ENCODE measurements around the gene SRRM2. TPM values are rescaled to one million over a fixed set of nuclear protein-coding genes. Genes with fewer than 3 reads are reported as not detected.

The SRRM2 gene
- polyA plus RNA-seq, 3 donors: 19.0 to 1,186 (median 31.8) TPM

DNA sequence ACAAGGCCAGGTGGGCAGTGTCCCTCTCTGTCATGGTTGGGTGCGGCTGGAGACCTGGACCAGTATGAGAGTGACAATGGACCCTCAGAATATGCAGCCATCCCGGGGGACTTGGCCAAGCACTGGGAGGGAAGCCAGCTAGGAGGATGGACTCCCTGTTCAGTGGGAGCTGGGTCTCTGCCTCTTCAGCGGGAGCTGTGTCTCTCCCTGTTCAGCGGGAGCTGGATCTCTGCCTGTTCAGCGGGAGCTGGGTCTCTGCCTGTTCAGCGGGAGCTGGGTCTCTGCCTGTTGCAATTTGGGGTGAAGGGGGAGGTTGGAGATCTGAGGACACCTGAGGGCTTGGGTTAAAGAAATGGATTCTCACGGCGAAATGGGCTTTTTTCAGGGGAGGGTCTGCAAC lies 38.7 kb downstream of the SRRM2 start:
- Histone ChIP-seq H3K27me3 (ENCODE audit: control insufficient read depth in 2 of 2, insufficient read depth in 2 of 2, low read length in 2 of 2) (peaks cover 2 to 22% of the 10 kb centered on the region in 2 donors), H3K27ac (ENCODE audit: low read depth in 1 of 2, low read length in 2 of 2) (no peak overlapping the region), H3K4me1 (ENCODE audit: control insufficient read depth in 1 of 2, insufficient read depth in 2 of 2, low read length in 2 of 2) (peaks cover 45 to 50% of the 10 kb centered on the region in 2 donors), H3K79me2 (ENCODE audit: insufficient read depth, low read length) (no peaks in the 10 kb centered on the region), H3K4me3 (replicated peaks in 1 of 3; ENCODE audit: low read depth in 2 of 3, low read length in 3 of 3) (no peak overlapping the region), H3K9ac (ENCODE audit: insufficient read depth, low read length, poor library complexity, severe bottlenecking) (no peak overlapping the region), H4K20me1 (ENCODE audit: insufficient read depth, low read length) (no peaks in the 10 kb centered on the region), H2AFZ (ENCODE audit: insufficient read depth, low read depth, low read length, poor library complexity, severe bottlenecking) (no peak overlapping the region), H3K4me2 (replicated peaks; ENCODE audit: extremely low read depth, low read length, poor library complexity, severe bottlenecking) (no peak overlapping the region), H3K36me3 (replicated peaks in 1 of 2; ENCODE audit: control insufficient read depth in 1 of 2, insufficient read depth in 2 of 2, low read length in 2 of 2) (no peaks in the 10 kb centered on the region), H3K9me3 (replicated peaks in 1 of 2; ENCODE audit: control insufficient read depth in 1 of 2, insufficient read depth in 1 of 2, low read length in 2 of 2) (no peaks in the 10 kb centered on the region)
- TF ChIP-seq, protein P1, sequence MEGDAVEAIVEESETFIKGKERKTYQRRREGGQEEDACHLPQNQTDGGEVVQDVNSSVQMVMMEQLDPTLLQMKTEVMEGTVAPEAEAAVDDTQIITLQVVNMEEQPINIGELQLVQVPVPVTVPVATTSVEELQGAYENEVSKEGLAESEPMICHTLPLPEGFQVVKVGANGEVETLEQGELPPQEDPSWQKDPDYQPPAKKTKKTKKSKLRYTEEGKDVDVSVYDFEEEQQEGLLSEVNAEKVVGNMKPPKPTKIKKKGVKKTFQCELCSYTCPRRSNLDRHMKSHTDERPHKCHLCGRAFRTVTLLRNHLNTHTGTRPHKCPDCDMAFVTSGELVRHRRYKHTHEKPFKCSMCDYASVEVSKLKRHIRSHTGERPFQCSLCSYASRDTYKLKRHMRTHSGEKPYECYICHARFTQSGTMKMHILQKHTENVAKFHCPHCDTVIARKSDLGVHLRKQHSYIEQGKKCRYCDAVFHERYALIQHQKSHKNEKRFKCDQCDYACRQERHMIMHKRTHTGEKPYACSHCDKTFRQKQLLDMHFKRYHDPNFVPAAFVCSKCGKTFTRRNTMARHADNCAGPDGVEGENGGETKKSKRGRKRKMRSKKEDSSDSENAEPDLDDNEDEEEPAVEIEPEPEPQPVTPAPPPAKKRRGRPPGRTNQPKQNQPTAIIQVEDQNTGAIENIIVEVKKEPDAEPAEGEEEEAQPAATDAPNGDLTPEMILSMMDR (IDR thresholded peaks at IDR 0.05): no peak
- no peak overlapping the region for H3K4me3 Mint-ChIP-seq
- intact Hi-C loops (cut with micrococcal nuclease): no loop called here
- DNase-seq: no peak
- peaks cover 0 to 2% of the 10 kb centered on the region in 2 donors for H3K36me3 Mint-ChIP-seq
- peaks cover 0 to 2% (median 0%) of the 10 kb centered on the region in 7 donors for H3K9me3 Mint-ChIP-seq
- peaks cover 26 to 32% (median 28%) of the 10 kb centered on the region in 3 donors for H3K27me3 Mint-ChIP-seq (ENCODE audit: low read depth in 3 of 3)
- H3K27ac Mint-ChIP-seq: no peak overlapping the region
- peaks cover 60% of the 10 kb centered on the region for H3K4me1 Mint-ChIP-seq
- WGBS (ENCODE audit: insufficient coverage): 88% methylated on average over 6 of the region's 8 CpGs

DNA sequence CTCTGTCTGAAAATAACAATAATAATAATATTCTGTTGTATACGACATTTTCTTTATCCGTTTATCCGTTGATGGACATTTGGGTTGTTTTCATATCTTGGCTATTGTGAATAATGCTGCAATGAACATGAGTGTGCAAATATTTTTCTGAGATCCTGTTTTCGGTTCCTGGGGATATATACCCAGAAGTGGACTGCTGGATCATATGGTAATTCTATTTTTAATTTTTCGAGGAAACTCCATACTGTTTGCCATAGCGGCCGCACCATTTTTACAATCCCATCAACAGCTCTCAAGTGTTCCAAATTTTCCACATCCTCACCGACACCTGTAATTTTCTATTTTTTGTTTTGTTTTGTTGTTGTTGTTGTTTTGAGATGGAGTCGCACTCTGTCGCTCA lies 40.5 kb downstream of the SRRM2 start:
- peak overlapping the region in 1 of 3 experiments; percentile 46 for H3K4me3 ChIP-seq (replicated peaks in 1 of 3; ENCODE audit: low read depth in 2 of 3, low read length in 3 of 3)
- no peaks in the 10 kb centered on the region for H3K79me2 ChIP-seq (ENCODE audit: insufficient read depth, low read length)
- no peak overlapping the region for H2AFZ ChIP-seq (ENCODE audit: insufficient read depth, low read depth, low read length, poor library complexity, severe bottlenecking)
- Mint-ChIP-seq H3K4me3 (peak overlapping the region in 1 of 2 donors; percentile 85), H3K27ac (peak overlapping the region; percentile 94 to 99 (median 96)), H3K36me3 (no peaks in the 10 kb centered on the region), H3K9me3 (peaks cover 0 to 2% (median 0%) of the 10 kb centered on the region in 7 donors), H3K4me1 (peaks cover 60% of the 10 kb centered on the region), H3K27me3 (ENCODE audit: low read depth in 3 of 3) (peaks cover 17 to 21% (median 20%) of the 10 kb centered on the region in 3 donors)
- H3K27ac ChIP-seq (ENCODE audit: low read depth in 1 of 2, low read length in 2 of 2): peak overlapping the region; percentile 72 to 84
- no CpG with 5 or more reads among the region's 10 CpGs for WGBS (ENCODE audit: insufficient coverage)
- no peaks in the 10 kb centered on the region for H4K20me1 ChIP-seq (ENCODE audit: insufficient read depth, low read length)
- DNase-seq: peak in 2 of 3 donors; percentile 32 to 33
- H3K4me1 ChIP-seq (ENCODE audit: control insufficient read depth in 1 of 2, insufficient read depth in 2 of 2, low read length in 2 of 2): peaks cover 48 to 61% of the 10 kb centered on the region in 2 donors
- intact Hi-C loops (cut with micrococcal nuclease): no loop called here
- no peak overlapping the region for H3K9ac ChIP-seq (ENCODE audit: insufficient read depth, low read length, poor library complexity, severe bottlenecking)
- peak overlapping the region; percentile 52 for H3K4me2 ChIP-seq (replicated peaks; ENCODE audit: extremely low read depth, low read length, poor library complexity, severe bottlenecking)
- no peaks in the 10 kb centered on the region for H3K9me3 ChIP-seq (replicated peaks in 1 of 2; ENCODE audit: control insufficient read depth in 1 of 2, insufficient read depth in 1 of 2, low read length in 2 of 2)
- TF ChIP-seq, protein P1 (IDR thresholded peaks at IDR 0.05): no peak
- peaks cover under 1 to 12% of the 10 kb centered on the region in 2 donors for H3K27me3 ChIP-seq (ENCODE audit: control insufficient read depth in 2 of 2, insufficient read depth in 2 of 2, low read length in 2 of 2)
- no peaks in the 10 kb centered on the region for H3K36me3 ChIP-seq (replicated peaks in 1 of 2; ENCODE audit: control insufficient read depth in 1 of 2, insufficient read depth in 2 of 2, low read length in 2 of 2)

All from CD14-positive monocyte (primary cell).